Pancreas (tissue), 10 donors: Measurements from ENCODE around the gene CXCR2. TPM values are rescaled to one million over a fixed set of nuclear protein-coding genes. Genes with fewer than 3 reads are reported as not detected.

Experiments
- ATAC-seq, 4 donors: fragments of 200-7000 bp; cut with Tn5 transposase; one replicate each; pipeline versions ENCODE4 v1.8.0 to v1.9.1; 2020; ENCODE audit warnings: mild to moderate bottlenecking in 4 of 4, moderate library complexity in 4 of 4
- DNase-seq, 6 donors: peaks; one replicate each; pipeline ENCODE4 v3.0.0-alpha.2; 2020
- FAIRE-seq: peaks from 2 replicates; lab custom pipeline; 2012; peaks lifted over from hg19 to GRCh38; lab: Jason Lieb, UNC
- H3K27ac ChIP-seq, 4 donors: fragments of 200-600 bp; sonication (generic); 1 replicate in 3 of 4; 2 replicates in 1 of 4; pipeline versions ENCODE4 v1.5.0 to v1.8.0; 2020
- H3K27me3 ChIP-seq, 4 donors: fragments of 200-600 bp; one replicate each; pipeline ENCODE4 v1.8.0; 2021
- H3K36me3 ChIP-seq, 3 donors: fragments of 200-600 bp; sonication (generic) in 1 of 3; one replicate each; pipeline versions ENCODE4 v1.5.0 to v1.8.0; 2020 to 2021
- H3K4me1 ChIP-seq, 3 donors: fragments of 200-600 bp; one replicate each; pipeline ENCODE4 v1.8.0; 2021
- H3K4me3 ChIP-seq, 4 donors: fragments of 200-600 bp; sonication (generic) in 2 of 4; one replicate each; pipeline versions ENCODE4 v1.5.0 to v1.8.0; 2020 to 2021
- H3K9me3 ChIP-seq, 4 donors: fragments of 200-600 bp; one replicate each; pipeline ENCODE4 v1.8.0; 2021
- CTCF ChIP-seq, 4 donors: fragments of 200-600 bp; sonication (generic) in 3 of 4; IDR thresholded peaks; one replicate each; pipeline versions ENCODE4 v1.5.0 to v1.8.0; 2021; ENCODE audit warnings: antibody characterized with exemption in 4 of 4
- WGBS, 2 donors: extraction: QIAGEN DNeasy Blood & Tissue Kit; methylation state at CpG; one replicate each; pipeline ENCODE4 v1.1.7; 2013; 5-methylcytosine and 5-hydroxymethylcytosine counted together
- intact Hi-C, 3 donors: fragments of 100-400 bp; cut with DNase I; formaldehyde crosslinking; loops; one replicate each; pipeline versions ENCODE4 v1.11.1 to v1.14.2; 2022
- polyA plus RNA-seq, 2 donors: library from polyadenylated mRNA; stranded (reverse); fragments of 200-250 nt; gene quantifications; one replicate each; pipeline ENCODE4 v1.2.3, GENCODE V29; 2013
- total RNA-seq, 6 donors: library from RNA; stranded (reverse); fragmentation: NEBNext Ultra II Directional in 4 of 6; extraction: Animal tissue kit (Norgen Biotek cat#: 25700) in 4 of 6; gene quantifications; one replicate each; pipeline versions ENCODE4 v1.2.1 to v1.2.4, GENCODE V29; 2021 to 2023
- donor health status: healthy with polysubstance abuse.
- donor health status: DM: no; HTN: no; CAD: no; lungs with moderate emphysema.
- donor health status: DM: no; HTN: no; CAD: no.
- donor health status: control.
- donor health status: control.
- donor health status: Bipolar disorder and iron deficiency.
- donor health status: DM: yes; HTN: yes; CAD: no.
- donor health status: DM: no; HTN: no; CAD: no.
- donor health status: DM: no; HTN: no; CAD: no.
- donor health status: DM: yes; HTN: yes; CAD: no.

CXCR2 gene
- total and polyA plus RNA-seq, 8 donors: 0.07 to 1.5 (median 0.90) TPM; not detected in 3

GRCh38 chr2:218130377-218130776 is 4.5 kb downstream of the CXCR2 start:
- H3K4me1 ChIP-seq: no peaks in the 10 kb centered on the region
- H3K27me3 ChIP-seq: no peaks in the 10 kb centered on the region
- WGBS, 2 donors: 81 to 89% methylated on average over 2 of the region's 2 CpGs
- H3K9me3 ChIP-seq: no peaks in the 10 kb centered on the region
- no peak for ATAC-seq
- intact Hi-C loops: no loop called here
- FAIRE-seq: no peak
- no peak overlapping the region for H3K27ac ChIP-seq
- H3K4me3 ChIP-seq: no peak overlapping the region
- no peak for DNase-seq
- H3K36me3 ChIP-seq: no peaks in the 10 kb centered on the region
- no peak for TF ChIP-seq CTCF (IDR thresholded peaks at IDR 0.05)

- H3K36me3 ChIP-seq: no peaks in the 10 kb centered on the region
- no peaks in the 10 kb centered on the region for H3K9me3 ChIP-seq
- no peaks in the 10 kb centered on the region for H3K27me3 ChIP-seq
- H3K27ac ChIP-seq: no peak overlapping the region
- H3K4me3 ChIP-seq: no peak overlapping the region
- no peak for TF ChIP-seq CTCF (IDR thresholded peaks at IDR 0.05)
- intact Hi-C loops: no loop called here
- ATAC-seq (no peak), FAIRE-seq (no peak), DNase-seq (no peak)
- H3K4me1 ChIP-seq: no peaks in the 10 kb centered on the region
Measured at GRCh38 chr2:218130822-218131221, 5.0 kb downstream of the CXCR2 start.

DNA sequence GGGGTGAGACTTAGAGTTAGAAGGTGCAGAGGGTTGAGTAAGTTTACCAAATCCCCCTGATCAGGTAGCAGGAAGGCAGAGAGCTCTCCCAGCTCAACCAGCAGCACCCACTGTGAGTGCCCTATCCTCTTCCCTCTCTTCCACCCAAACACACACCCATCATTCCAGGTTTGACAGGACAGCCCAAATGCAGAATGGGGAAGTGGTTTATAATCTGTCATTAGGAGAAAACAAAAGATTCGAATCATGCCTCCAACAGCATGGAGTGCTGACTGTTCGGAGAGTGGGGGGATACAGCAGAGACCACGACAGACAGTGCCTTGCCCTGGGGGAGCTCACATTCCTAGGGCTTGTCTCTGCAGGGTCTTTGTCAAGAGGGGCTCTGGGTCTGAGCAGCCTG is 11.7 kb downstream of the CXCR2 start:
- no peak overlapping the region for H3K27ac ChIP-seq
- intact Hi-C loops: no loop called here
- DNase-seq (no peak), FAIRE-seq (no peak), ATAC-seq (no peak)
- 55 to 59% methylated on average over 3 of the region's 3 CpGs for WGBS, 2 donors
- no peaks in the 10 kb centered on the region for H3K27me3 ChIP-seq
- no peak overlapping the region for H3K4me3 ChIP-seq
- no peaks in the 10 kb centered on the region for H3K9me3 ChIP-seq
- no peaks in the 10 kb centered on the region for H3K36me3 ChIP-seq
- H3K4me1 ChIP-seq: no peaks in the 10 kb centered on the region
- no peak for TF ChIP-seq CTCF (IDR thresholded peaks at IDR 0.05)

GRCh38 chr2:218138047-218138446 is 12.2 kb downstream of the CXCR2 start:
- no peak for FAIRE-seq
- H3K36me3 ChIP-seq: no peaks in the 10 kb centered on the region
- TF ChIP-seq CTCF (IDR thresholded peaks at IDR 0.05): no peak
- H3K9me3 ChIP-seq: no peaks in the 10 kb centered on the region
- no peaks in the 10 kb centered on the region for H3K27me3 ChIP-seq
- ATAC-seq: no peak
- no peaks in the 10 kb centered on the region for H3K4me1 ChIP-seq
- 47 to 58% methylated on average over 4 of the region's 4 CpGs for WGBS, 2 donors
- no peak overlapping the region for H3K27ac ChIP-seq
- no peak for DNase-seq
- intact Hi-C loops: no loop called here
- H3K4me3 ChIP-seq: no peak overlapping the region

DNA sequence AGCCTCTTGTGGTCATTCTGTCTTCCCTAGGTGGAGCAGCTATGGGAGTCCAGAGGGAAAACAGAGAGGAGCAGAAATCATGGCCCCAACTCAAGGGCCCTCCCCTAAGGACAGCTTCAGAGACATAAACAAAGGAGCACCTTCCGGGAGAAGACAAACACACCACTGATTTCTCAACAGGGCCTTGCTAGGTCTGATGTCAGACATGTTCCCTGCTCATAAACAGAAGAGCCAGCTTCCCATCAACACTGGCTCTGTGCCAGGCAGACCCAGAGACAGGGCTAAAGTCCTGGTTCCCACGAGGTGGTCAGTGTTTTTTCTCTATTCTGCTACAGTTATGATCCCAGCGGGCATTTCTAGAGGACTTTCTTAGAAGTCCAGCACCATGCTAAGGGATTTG is 19.3 kb downstream of the CXCR2 start:
- Histone ChIP-seq H3K4me1 (no peaks in the 10 kb centered on the region), H3K27ac (no peak overlapping the region), H3K36me3 (no peaks in the 10 kb centered on the region), H3K9me3 (no peaks in the 10 kb centered on the region), H3K27me3 (no peaks in the 10 kb centered on the region), H3K4me3 (no peak overlapping the region)
- DNase-seq: no peak
- intact Hi-C loops: no loop called here
- no peak for TF ChIP-seq CTCF (IDR thresholded peaks at IDR 0.05)
- ATAC-seq: no peak
- 55 to 57% methylated on average over 3 of the region's 3 CpGs for WGBS, 2 donors
- no peak for FAIRE-seq
